DMS79 (cell line): ENCODE results near the gene HOATZ.

Experiments
- DNase-seq: peaks from one replicate; lab custom pipeline; 2025; lab: John Stamatoyannopoulos, UW

Gene HOATZ

DNA sequence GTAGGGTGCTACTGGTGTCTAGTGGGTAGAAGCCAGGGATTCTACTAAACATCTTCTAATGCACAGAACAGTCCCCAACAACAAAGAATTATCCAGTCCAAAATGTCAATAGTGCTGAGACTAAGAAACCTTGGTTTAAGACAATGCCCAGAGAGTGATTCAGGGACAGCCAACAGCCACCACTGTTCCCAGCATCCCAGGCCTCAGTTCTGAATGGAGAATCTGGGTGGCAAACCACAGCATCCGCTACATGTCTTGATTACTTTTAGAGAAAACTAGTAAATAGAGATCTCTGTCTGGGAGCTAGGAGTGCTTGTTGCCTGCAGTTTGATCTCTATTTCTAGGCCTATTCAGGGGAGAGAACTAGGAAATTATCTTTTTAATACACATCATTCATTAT lies 66.8 kb downstream of the HOATZ start:
- DNase-seq = no peak

GRCh38 chr11:111582163-111582562 lies 67.6 kb downstream of the HOATZ start:
- no peak for DNase-seq

GRCh38 chr11:111582881-111583280 lies 68.3 kb downstream of the HOATZ start:
- DNase-seq = no peak

DNA sequence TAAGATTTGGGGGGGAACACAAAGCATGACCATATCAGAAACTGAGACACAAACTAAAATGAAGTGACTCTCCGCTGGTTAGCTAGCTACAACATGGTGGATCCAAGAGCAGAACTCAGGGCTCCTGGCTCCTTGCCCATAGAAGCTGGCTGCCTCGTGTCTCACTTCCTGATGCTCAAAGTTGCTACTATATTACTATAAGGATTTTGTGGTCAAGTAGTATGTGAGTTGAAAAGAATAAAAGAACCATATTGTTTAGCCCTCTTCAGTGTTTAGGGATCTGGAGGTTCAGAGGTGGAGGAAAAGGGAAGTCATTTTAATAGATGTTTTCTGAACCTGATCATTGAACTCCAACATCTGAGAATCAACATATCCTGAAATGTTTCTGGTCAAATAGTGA lies 70.8 kb downstream of the HOATZ start:
- DNase-seq = no peak

- DNase-seq = no peak
Measured at GRCh38 chr11:111586388-111586831, 71.8 kb downstream of the HOATZ start.
